ENCODE data around the gene TEX52. TPM values are rescaled to one million over a fixed set of nuclear protein-coding genes. Genes with fewer than 3 reads are reported as not detected.

TEX52 gene
- total and polyA plus RNA-seq, 2 of the 8 experiments (the other 6 are each of a cell fraction or from before 2014, with no cell fraction given), result not detected

DNA sequence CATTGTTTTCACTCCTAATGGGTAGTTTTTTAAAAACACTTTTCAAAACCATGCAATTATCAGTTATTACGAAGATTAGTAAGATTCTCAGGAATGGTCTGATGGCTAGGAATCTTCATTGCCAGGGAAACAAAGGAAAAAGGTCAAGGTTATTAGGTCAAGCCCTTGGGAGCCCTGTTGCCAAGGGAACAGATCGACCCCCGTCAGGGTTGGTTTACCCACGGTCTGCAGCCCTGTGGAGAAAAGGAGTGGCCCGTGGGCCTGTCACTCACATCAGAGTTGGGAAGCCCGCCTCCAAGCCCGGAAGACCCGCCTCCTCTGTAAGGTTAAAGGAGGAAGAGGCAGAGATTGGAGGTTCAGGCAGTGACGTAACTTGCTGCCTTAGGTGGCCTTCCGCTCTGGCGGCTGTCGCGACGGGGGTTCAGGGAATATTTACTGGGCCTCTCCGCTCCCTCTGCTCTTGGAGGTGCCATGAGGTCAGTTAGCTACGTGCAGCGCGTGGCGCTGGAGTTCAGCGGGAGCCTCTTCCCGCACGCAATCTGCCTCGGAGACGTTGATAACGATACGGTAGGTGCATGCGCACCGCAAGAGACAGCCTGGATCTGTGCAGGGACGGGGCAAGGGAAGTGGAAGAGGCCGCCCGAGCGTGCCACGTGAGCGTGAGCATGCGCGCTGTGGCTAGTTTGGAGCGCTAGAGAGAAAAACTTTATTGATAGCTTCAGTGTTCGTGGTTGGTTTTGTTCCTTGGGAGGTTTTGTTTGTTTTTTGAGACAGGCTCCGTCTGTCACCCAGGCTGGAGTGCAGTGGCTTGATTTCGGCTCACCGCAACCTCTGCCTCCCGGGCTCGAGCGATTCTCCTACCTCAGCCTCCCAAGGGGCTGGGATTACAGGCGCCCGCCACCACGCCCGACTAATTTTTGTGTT is 44.3 kb downstream of the TEX52 start, which contains the start of gene ITFG2 (continued):
- TF ChIP-seq, protein P1, sequence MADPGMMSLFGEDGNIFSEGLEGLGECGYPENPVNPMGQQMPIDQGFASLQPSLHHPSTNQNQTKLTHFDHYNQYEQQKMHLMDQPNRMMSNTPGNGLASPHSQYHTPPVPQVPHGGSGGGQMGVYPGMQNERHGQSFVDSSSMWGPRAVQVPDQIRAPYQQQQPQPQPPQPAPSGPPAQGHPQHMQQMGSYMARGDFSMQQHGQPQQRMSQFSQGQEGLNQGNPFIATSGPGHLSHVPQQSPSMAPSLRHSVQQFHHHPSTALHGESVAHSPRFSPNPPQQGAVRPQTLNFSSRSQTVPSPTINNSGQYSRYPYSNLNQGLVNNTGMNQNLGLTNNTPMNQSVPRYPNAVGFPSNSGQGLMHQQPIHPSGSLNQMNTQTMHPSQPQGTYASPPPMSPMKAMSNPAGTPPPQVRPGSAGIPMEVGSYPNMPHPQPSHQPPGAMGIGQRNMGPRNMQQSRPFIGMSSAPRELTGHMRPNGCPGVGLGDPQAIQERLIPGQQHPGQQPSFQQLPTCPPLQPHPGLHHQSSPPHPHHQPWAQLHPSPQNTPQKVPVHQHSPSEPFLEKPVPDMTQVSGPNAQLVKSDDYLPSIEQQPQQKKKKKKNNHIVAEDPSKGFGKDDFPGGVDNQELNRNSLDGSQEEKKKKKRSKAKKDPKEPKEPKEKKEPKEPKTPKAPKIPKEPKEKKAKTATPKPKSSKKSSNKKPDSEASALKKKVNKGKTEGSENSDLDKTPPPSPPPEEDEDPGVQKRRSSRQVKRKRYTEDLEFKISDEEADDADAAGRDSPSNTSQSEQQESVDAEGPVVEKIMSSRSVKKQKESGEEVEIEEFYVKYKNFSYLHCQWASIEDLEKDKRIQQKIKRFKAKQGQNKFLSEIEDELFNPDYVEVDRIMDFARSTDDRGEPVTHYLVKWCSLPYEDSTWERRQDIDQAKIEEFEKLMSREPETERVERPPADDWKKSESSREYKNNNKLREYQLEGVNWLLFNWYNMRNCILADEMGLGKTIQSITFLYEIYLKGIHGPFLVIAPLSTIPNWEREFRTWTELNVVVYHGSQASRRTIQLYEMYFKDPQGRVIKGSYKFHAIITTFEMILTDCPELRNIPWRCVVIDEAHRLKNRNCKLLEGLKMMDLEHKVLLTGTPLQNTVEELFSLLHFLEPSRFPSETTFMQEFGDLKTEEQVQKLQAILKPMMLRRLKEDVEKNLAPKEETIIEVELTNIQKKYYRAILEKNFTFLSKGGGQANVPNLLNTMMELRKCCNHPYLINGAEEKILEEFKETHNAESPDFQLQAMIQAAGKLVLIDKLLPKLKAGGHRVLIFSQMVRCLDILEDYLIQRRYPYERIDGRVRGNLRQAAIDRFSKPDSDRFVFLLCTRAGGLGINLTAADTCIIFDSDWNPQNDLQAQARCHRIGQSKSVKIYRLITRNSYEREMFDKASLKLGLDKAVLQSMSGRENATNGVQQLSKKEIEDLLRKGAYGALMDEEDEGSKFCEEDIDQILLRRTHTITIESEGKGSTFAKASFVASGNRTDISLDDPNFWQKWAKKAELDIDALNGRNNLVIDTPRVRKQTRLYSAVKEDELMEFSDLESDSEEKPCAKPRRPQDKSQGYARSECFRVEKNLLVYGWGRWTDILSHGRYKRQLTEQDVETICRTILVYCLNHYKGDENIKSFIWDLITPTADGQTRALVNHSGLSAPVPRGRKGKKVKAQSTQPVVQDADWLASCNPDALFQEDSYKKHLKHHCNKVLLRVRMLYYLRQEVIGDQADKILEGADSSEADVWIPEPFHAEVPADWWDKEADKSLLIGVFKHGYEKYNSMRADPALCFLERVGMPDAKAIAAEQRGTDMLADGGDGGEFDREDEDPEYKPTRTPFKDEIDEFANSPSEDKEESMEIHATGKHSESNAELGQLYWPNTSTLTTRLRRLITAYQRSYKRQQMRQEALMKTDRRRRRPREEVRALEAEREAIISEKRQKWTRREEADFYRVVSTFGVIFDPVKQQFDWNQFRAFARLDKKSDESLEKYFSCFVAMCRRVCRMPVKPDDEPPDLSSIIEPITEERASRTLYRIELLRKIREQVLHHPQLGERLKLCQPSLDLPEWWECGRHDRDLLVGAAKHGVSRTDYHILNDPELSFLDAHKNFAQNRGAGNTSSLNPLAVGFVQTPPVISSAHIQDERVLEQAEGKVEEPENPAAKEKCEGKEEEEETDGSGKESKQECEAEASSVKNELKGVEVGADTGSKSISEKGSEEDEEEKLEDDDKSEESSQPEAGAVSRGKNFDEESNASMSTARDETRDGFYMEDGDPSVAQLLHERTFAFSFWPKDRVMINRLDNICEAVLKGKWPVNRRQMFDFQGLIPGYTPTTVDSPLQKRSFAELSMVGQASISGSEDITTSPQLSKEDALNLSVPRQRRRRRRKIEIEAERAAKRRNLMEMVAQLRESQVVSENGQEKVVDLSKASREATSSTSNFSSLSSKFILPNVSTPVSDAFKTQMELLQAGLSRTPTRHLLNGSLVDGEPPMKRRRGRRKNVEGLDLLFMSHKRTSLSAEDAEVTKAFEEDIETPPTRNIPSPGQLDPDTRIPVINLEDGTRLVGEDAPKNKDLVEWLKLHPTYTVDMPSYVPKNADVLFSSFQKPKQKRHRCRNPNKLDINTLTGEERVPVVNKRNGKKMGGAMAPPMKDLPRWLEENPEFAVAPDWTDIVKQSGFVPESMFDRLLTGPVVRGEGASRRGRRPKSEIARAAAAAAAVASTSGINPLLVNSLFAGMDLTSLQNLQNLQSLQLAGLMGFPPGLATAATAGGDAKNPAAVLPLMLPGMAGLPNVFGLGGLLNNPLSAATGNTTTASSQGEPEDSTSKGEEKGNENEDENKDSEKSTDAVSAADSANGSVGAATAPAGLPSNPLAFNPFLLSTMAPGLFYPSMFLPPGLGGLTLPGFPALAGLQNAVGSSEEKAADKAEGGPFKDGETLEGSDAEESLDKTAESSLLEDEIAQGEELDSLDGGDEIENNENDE (IDR thresholded peaks at IDR 0.05; ENCODE audit: insufficient replicate concordance, low read length), result no peak
- no peak for TF ChIP-seq ZNF274 (IDR thresholded peaks at IDR 0.05; ENCODE audit: borderline replicate concordance, extremely low read depth, low read length)
- no peak for TF ChIP-seq SP4 (IDR thresholded peaks at IDR 0.05; ENCODE audit: low read length)
- TF ChIP-seq EZH2 (IDR thresholded peaks at IDR 0.05; ENCODE audit: low read depth, low read length, severe bottlenecking), result no peak
- TF ChIP-seq CREB1 (IDR thresholded peaks at IDR 0.05), result peak; percentile 85
- no peak for TF ChIP-seq EGR1 (IDR thresholded peaks at IDR 0.05; ENCODE audit: borderline replicate concordance, low read depth, low read length)
- TF ChIP-seq TAF1 (IDR thresholded peaks at IDR 0.05; ENCODE audit: low read depth, low read length), result peak; percentile 88
- TF ChIP-seq CEBPB (IDR thresholded peaks at IDR 0.05; ENCODE audit: low read depth, low read length), result peak; percentile 49; the same call in 1 of the 2 replicates
- no peak for TF ChIP-seq CBX5 (IDR thresholded peaks at IDR 0.05; ENCODE audit: low read depth, low read length)
- no peak for TF ChIP-seq BACH1 (IDR thresholded peaks at IDR 0.05; ENCODE audit: low read length)
- no peak for TF ChIP-seq BRCA1 (IDR thresholded peaks at IDR 0.05; ENCODE audit: low read depth, low read length)
